Measurements from ENCODE around the gene CBY2.
"Not testable (repeated sequence)": the region's sequence is repeated elsewhere in the genome, so short reads cannot be mapped to it uniquely, and the experiment has no call there.

Gene CBY2

DNA sequence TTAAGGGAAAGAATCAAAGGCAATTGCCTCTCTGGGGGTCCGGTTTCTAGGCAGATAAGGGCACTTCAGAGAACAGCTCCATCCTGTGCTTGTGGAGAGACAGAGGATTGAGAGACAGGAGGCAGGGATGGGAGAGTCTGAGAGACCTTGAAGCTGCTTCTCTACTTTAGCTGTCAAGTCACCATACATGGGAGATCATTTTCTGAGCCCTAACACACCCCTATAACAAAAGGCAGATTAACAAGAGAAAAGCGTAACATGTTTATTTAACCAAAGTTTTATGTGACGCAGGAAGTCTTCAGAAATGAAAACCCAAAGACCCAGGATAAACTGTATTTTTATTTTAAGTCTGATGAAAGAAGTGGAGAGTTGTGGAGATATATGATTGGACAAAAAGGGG is 48.4 kb downstream of the CBY2 start:
- DNase-seq: no peak

DNA sequence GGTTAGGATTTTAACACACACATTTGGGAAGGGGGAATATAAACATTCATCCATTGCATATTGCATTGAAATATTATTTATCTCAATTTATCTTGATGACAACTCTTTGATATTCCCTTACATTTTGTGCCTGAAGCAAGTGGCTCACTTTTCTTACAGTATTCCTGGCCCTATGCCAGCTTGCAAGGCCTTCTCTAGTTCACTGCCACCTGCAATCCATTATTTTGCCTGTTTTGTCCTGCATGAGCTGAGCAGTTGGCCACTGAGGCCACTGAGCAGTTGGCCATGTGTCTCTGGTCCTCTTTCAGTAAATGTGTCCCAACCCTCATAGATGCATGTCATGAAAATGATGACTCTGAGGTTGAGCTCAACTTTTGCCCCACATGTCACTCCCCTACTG is 49.8 kb downstream of the CBY2 start:
- no peak for DNase-seq

DNA sequence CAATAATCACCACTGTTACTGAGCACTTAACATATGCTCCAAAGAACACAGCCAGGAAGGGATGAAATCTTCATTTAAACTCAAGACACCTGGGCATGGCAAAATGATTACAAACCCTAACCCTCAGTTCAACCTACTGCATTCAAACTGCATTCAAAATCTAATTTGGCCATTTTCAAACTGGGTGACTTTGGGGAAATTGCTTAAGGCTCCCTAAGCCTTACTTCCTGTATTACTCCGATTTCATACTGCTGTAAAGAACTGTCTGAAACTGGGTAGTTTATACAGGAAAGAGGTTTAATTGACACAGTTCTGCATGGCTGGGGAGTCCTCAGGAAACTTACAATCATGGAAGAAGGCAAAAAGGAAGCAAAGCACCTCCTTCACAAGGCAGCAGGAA is 50.4 kb downstream of the CBY2 start:
- no peak for DNase-seq

DNA sequence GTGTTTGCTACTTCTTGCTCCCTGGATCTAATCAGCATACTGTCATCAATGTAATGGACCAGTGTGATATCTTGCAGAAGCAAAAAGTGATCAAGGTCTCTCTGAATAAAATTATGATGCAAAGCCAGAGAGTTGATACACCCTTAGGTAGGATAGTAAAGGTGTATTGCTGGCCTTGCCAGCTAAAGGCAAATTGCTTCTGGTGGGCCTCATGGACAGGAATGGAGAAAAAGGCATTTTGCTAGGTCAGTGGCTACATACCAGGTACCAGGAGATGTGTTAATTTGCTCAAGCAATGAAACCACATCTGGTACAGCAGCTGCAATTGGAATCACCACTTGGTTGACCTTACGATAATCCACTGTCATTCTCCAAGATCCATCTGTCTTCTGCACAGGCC is 54.4 kb downstream of the CBY2 start:
- DNase-seq: not testable (repeated sequence)

DNA sequence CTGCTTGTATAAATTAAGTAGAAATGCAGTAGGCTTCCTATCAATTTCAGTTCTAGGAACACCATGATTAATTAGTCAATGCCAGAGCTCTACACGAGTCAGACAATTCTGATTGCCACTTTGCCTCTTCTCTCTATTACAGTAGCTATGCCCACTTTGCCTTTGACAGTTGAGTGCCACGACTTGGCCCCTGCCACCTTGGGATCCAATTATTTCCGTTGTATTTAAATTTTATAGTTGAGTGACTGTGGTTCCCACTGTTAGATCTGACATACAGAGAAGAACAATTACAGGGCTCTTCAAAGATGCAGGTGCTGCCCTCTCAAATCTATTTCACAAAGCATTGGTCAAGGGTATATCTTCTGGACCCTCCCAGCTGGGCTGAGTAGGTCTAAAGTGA is 55.5 kb downstream of the CBY2 start:
- not testable (repeated sequence) for DNase-seq

DNA sequence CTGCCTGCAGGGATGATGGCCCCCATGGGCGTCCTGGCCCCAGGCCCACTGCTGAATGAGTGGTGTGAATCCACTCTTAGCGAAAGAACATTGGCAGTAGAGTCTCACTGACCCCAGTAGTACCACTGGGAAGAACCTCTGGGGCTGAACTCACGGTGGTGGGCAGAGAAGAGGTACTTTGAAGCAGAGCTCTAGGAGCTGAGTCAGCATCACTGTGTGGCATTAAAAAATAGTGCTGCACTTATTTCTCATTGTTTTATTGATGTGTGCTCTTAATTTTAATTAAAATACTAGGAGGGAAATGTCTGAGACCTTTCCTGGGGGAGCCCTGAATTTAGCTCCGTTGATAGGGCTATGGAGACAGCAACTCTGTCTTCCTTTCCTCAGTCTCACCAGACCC is 61.3 kb downstream of the CBY2 start:
- no peak for DNase-seq

All from activated naive CD4-positive, alpha-beta T cell (primary cell).